HepG2 (cell line): ENCODE data around the gene SPATA25. TPM values are rescaled to one million over a fixed set of nuclear protein-coding genes. Genes with fewer than 3 reads are reported as not detected.

Experiments used
- ATRX ChIP-seq: sonication (generic); formaldehyde crosslinking; IDR thresholded peaks from 2 replicates; pipeline ENCODE4 v1.4.0; 2020; ENCODE audit warnings: missing genetic modification reagents, borderline replicate concordance
- BRF2 ChIP-seq: sonication (generic); formaldehyde crosslinking; IDR thresholded peaks from 2 replicates; pipeline ENCODE4 v1.8.1; 2022; ENCODE audit warnings: mild to moderate bottlenecking, missing genetic modification reagents
- HMGA1 ChIP-seq: sonication (generic); formaldehyde crosslinking; conservative IDR thresholded peaks from 2 replicates; pipeline ENCODE4 v1.4.0; 2020; ENCODE audit warnings: missing genetic modification reagents
- KLF6 ChIP-seq: IDR thresholded peaks from 2 replicates; pipeline ENCODE4 v1.8.0; 2016; ENCODE audit warnings: missing biosample characterization, missing genetic modification reagents
- MAFF ChIP-seq: IDR thresholded peaks from 2 replicates; pipeline ENCODE4 v1.6.1; 2011; ENCODE audit warnings: low read depth, low read length, improper control_type of control experiment
- NFE2L2 ChIP-seq: fragments of 150-350 bp; IDR thresholded peaks from 2 replicates; pipeline ENCODE4 v1.6.1; 2014; ENCODE audit warnings: low read length
- PAF1 ChIP-seq: IDR thresholded peaks from 2 replicates; pipeline ENCODE4 v1.6.1; 2016; ENCODE audit warnings: missing genetic modification reagents, missing compliant biosample characterization
- PITX1 ChIP-seq: sonication (generic); formaldehyde crosslinking; IDR thresholded peaks from 2 replicates; pipeline ENCODE4 v1.5.1; 2020; ENCODE audit warnings: mild to moderate bottlenecking, missing genetic modification reagents
- SIX1 ChIP-seq: sonication (generic); formaldehyde crosslinking; IDR thresholded peaks from 2 replicates; pipeline ENCODE4 v1.4.0; 2020; ENCODE audit warnings: missing genetic modification reagents, borderline replicate concordance
- ZFP37 ChIP-seq: sonication (generic); formaldehyde crosslinking; IDR thresholded peaks from 2 replicates; pipeline ENCODE4 v1.4.0; 2020; ENCODE audit warnings: missing genetic modification reagents, borderline replicate concordance
- ZNF121 ChIP-seq: sonication (generic); formaldehyde crosslinking; IDR thresholded peaks from 2 replicates; pipeline ENCODE4 v1.5.0; 2020; ENCODE audit warnings: mild to moderate bottlenecking, missing genetic modification reagents
- ZNF235 ChIP-seq: sonication (generic); formaldehyde crosslinking; IDR thresholded peaks from 2 replicates; pipeline ENCODE4 v1.8.1; 2023; ENCODE audit warnings: mild to moderate bottlenecking, missing genetic modification reagents, borderline replicate concordance
- ZNF614 ChIP-seq: IDR thresholded peaks from 2 replicates; pipeline ENCODE4 v1.6.1; 2018; ENCODE audit warnings: missing biosample characterization, missing genetic modification reagents, inconsistent platforms, borderline replicate concordance
- ZNF772 ChIP-seq: sonication (generic); formaldehyde crosslinking; IDR thresholded peaks from 2 replicates; pipeline ENCODE4 v1.5.0; 2020; ENCODE audit warnings: mild to moderate bottlenecking, missing genetic modification reagents
- ZNF883 ChIP-seq: sonication (generic); formaldehyde crosslinking; IDR thresholded peaks from 2 replicates; pipeline ENCODE4 v1.5.1; 2020; ENCODE audit warnings: mild to moderate bottlenecking, missing genetic modification reagents; ENCODE audit errors: not compliant biosample characterization
- polyA plus RNA-seq, 8 experiments: library from polyadenylated mRNA; depleted of rRNA in 3 of 8; stranded (reverse) in 7 of 8; unstranded in 1 of 8; fragments of >200 nt; fragmentation: Illumina TruSeq in 4 of 8; extraction: Trizol in 4 of 8; gene quantifications; 2 replicates each; pipeline versions ENCODE4 v1.2.1 to v1.2.3, GENCODE V29; 2011 to 2016; ENCODE audit warnings: low read depth in 4 of 8, missing spikeins in 1 of 8, mixed read lengths in 1 of 8; ENCODE audit not compliant: insufficient read depth in 1 of 8
- total RNA-seq, 5 experiments: library from RNA; depleted of rRNA; stranded (reverse); fragments of >200 nt; fragmentation: Illumina TruSeq; extraction: Trizol; gene quantifications; 2 replicates each; pipeline ENCODE4 v1.2.3, GENCODE V29; 2016; ENCODE audit warnings: low read depth in 1 of 5
- TF ChIP-seq, protein P1 (sequence below): sonication (generic); formaldehyde crosslinking; IDR thresholded peaks from 2 replicates; pipeline ENCODE4 v1.9.0; 2021; ENCODE audit warnings: missing genetic modification reagents, borderline replicate concordance
- TF ChIP-seq, protein P2 (sequence below): sonication (generic); formaldehyde crosslinking; IDR thresholded peaks from 2 replicates; pipeline ENCODE4 v1.9.0; 2021; ENCODE audit warnings: missing genetic modification reagents, mild to moderate bottlenecking, borderline replicate concordance
- TF ChIP-seq, protein P3 (sequence below): sonication (generic); formaldehyde crosslinking; IDR thresholded peaks from 2 replicates; pipeline ENCODE4 v1.5.0; 2020; ENCODE audit warnings: mild to moderate bottlenecking, missing genetic modification reagents, borderline replicate concordance
- TF ChIP-seq, protein P4 (sequence below): IDR thresholded peaks from 2 replicates; pipeline ENCODE4 v1.6.1; 2012; ENCODE audit warnings: inconsistent platforms
- TF ChIP-seq, protein P5 (sequence below), 2 experiments: fragments of 450-650 bp in 1 of 2; sonication (generic) in 1 of 2; formaldehyde crosslinking; IDR thresholded peaks; 2 replicates each; pipeline versions ENCODE4 v1.5.0 to v1.8.0; 2020 to 2022; ENCODE audit warnings: mild to moderate bottlenecking in 1 of 2, missing genetic modification reagents in 1 of 2

The SPATA25 gene
- total and polyA plus RNA-seq, 2 of the 13 experiments (the other 11 are each of a cell fraction or from before 2014, with no cell fraction given): 4.8 to 7.6 TPM

- TF ChIP-seq, protein P1, sequence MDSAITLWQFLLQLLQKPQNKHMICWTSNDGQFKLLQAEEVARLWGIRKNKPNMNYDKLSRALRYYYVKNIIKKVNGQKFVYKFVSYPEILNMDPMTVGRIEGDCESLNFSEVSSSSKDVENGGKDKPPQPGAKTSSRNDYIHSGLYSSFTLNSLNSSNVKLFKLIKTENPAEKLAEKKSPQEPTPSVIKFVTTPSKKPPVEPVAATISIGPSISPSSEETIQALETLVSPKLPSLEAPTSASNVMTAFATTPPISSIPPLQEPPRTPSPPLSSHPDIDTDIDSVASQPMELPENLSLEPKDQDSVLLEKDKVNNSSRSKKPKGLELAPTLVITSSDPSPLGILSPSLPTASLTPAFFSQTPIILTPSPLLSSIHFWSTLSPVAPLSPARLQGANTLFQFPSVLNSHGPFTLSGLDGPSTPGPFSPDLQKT: 0 out of 2 replicates have a peak, but pooled peaks have one; percentile 24
- TF ChIP-seq ATRX (CRISPR knock-in tag): no peak
- TF ChIP-seq BRF2 (CRISPR knock-in tag): no peak
- peak; percentile 57; the same call in 1 of the 2 replicates for TF ChIP-seq ZNF772 (CRISPR knock-in tag)
- TF ChIP-seq HMGA1 (CRISPR knock-in tag): no peak
- TF ChIP-seq KLF6 (CRISPR knock-in tag): peak; percentile 85
- TF ChIP-seq, protein P2, sequence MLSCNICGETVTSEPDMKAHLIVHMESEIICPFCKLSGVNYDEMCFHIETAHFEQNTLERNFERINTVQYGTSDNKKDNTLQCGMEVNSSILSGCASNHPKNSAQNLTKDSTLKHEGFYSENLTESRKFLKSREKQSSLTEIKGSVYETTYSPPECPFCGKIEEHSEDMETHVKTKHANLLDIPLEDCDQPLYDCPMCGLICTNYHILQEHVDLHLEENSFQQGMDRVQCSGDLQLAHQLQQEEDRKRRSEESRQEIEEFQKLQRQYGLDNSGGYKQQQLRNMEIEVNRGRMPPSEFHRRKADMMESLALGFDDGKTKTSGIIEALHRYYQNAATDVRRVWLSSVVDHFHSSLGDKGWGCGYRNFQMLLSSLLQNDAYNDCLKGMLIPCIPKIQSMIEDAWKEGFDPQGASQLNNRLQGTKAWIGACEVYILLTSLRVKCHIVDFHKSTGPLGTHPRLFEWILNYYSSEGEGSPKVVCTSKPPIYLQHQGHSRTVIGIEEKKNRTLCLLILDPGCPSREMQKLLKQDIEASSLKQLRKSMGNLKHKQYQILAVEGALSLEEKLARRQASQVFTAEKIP: no peak
- TF ChIP-seq MAFF: no peak
- no peak for TF ChIP-seq PAF1 (CRISPR knock-in tag)
- TF ChIP-seq, protein P3, sequence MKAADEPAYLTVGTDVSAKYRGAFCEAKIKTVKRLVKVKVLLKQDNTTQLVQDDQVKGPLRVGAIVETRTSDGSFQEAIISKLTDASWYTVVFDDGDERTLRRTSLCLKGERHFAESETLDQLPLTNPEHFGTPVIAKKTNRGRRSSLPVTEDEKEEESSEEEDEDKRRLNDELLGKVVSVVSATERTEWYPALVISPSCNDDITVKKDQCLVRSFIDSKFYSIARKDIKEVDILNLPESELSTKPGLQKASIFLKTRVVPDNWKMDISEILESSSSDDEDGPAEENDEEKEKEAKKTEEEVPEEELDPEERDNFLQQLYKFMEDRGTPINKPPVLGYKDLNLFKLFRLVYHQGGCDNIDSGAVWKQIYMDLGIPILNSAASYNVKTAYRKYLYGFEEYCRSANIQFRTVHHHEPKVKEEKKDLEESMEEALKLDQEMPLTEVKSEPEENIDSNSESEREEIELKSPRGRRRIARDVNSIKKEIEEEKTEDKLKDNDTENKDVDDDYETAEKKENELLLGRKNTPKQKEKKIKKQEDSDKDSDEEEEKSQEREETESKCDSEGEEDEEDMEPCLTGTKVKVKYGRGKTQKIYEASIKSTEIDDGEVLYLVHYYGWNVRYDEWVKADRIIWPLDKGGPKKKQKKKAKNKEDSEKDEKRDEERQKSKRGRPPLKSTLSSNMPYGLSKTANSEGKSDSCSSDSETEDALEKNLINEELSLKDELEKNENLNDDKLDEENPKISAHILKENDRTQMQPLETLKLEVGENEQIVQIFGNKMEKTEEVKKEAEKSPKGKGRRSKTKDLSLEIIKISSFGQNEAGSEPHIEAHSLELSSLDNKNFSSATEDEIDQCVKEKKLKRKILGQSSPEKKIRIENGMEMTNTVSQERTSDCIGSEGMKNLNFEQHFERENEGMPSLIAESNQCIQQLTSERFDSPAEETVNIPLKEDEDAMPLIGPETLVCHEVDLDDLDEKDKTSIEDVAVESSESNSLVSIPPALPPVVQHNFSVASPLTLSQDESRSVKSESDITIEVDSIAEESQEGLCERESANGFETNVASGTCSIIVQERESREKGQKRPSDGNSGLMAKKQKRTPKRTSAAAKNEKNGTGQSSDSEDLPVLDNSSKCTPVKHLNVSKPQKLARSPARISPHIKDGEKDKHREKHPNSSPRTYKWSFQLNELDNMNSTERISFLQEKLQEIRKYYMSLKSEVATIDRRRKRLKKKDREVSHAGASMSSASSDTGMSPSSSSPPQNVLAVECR (CRISPR knock-in tag): peak; percentile 98
- peak; percentile 82 for TF ChIP-seq ZNF235 (CRISPR knock-in tag)
- no peak for TF ChIP-seq ZFP37
- TF ChIP-seq, protein P4, sequence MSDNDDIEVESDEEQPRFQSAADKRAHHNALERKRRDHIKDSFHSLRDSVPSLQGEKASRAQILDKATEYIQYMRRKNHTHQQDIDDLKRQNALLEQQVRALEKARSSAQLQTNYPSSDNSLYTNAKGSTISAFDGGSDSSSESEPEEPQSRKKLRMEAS: peak; percentile 75
- peak; percentile 47 for TF ChIP-seq SIX1
- no peak for TF ChIP-seq NFE2L2
- peak; percentile 92 for TF ChIP-seq ZNF614
- TF ChIP-seq, protein P5, sequence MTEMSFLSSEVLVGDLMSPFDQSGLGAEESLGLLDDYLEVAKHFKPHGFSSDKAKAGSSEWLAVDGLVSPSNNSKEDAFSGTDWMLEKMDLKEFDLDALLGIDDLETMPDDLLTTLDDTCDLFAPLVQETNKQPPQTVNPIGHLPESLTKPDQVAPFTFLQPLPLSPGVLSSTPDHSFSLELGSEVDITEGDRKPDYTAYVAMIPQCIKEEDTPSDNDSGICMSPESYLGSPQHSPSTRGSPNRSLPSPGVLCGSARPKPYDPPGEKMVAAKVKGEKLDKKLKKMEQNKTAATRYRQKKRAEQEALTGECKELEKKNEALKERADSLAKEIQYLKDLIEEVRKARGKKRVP (CRISPR knock-in tag; IDR thresholded peaks at IDR 0.05): no peak
- TF ChIP-seq ZNF121 (CRISPR knock-in tag): 0 out of 2 replicates have a peak, but pooled peaks have one; percentile 0
- peak; percentile 72 for TF ChIP-seq ZNF883 (CRISPR knock-in tag)
- peak; percentile 45; the same call in 1 of the 2 replicates for TF ChIP-seq PITX1 (CRISPR knock-in tag)
Observed at GRCh38 chr20:45857114-45857881, 30.1 kb downstream of the SPATA25 start, which contains the start of the genes ACOT8 and ZSWIM3 (continued).
